ACHN (cell line): Measurements from ENCODE around the gene MVD.
A peak's percentile ranks its signal among the peaks of the same experiment; 100 is the strongest.

ENCODE experiments used
- DNase-seq: peaks from one replicate; pipeline ENCODE4 v3.0.0-alpha.2; 2015
- in situ Hi-C: cut with HindIII; loops from 2 replicates; pipeline ENCODE4 v1.10.0; 2017; ENCODE audit warnings: low sequenced_read_pairs, low pct_ligation_motif_present, low pct_unique_long_range_greater_than_20kb

MVD gene

GRCh38 chr16:88649195-88649923 is 13.5 kb downstream of the MVD start:
- peak; percentile 67 for DNase-seq
- in situ Hi-C loops, result no loop called here

GRCh38 chr16:88647178-88648070 is 15.5 kb downstream of the MVD start:
- no peak for DNase-seq
- in situ Hi-C loops, result no loop called here

- DNase-seq, result no peak
Measured at GRCh38 chr16:88646345-88647034, 16.4 kb downstream of the MVD start.

GRCh38 chr16:88645941-88646340 is 16.9 kb downstream of the MVD start:
- in situ Hi-C loops, result no loop called here
- DNase-seq, result no peak

More at GRCh38 chr16:88646345-88647034, 16.4 kb downstream of the MVD start:
- in situ Hi-C loops, result no loop called here

GRCh38 chr16:88645455-88645854 is 17.4 kb downstream of the MVD start:
- in situ Hi-C loops, result no loop called here
- no peak for DNase-seq

- in situ Hi-C loops, result no loop called here
- no peak for DNase-seq
Measured at GRCh38 chr16:88643644-88643932, 19.3 kb downstream of the MVD start.

- no peak for DNase-seq
- in situ Hi-C loops, result no loop called here
Measured at GRCh38 chr16:88642881-88643643, 19.8 kb downstream of the MVD start.

- in situ Hi-C loops, result no loop called here
- DNase-seq, result no peak
Measured at GRCh38 chr16:88640498-88641247, 22.2 kb downstream of the MVD start.

- in situ Hi-C loops, result no loop called here
- DNase-seq, result no peak
Measured at GRCh38 chr16:88640039-88640495, 22.8 kb downstream of the MVD start.

- DNase-seq, result peak; percentile 24
Measured at GRCh38 chr16:88639231-88640038, 23.5 kb downstream of the MVD start.

GRCh38 chr16:88638323-88639230 is 24.3 kb downstream of the MVD start, which contains the start of gene IL17C:
TSS of gene IL17C (plus strand) at chr16:88638572. CDS start at chr16:88638642, 70 bp downstream.
- DNase-seq, result no peak
- in situ Hi-C loops, result no loop called here

More at GRCh38 chr16:88639231-88640038, 23.5 kb downstream of the MVD start:
- in situ Hi-C loops, result no loop called here

- DNase-seq, result no peak
- in situ Hi-C loops, result no loop called here
Measured at GRCh38 chr16:88636488-88637265, 26.2 kb downstream of the MVD start.

- no peak for DNase-seq
- in situ Hi-C loops, result no loop called here
Measured at GRCh38 chr16:88635671-88636319, 27.1 kb downstream of the MVD start.

- DNase-seq, result peak; percentile 50
- in situ Hi-C loops, result no loop called here
Measured at GRCh38 chr16:88634994-88635670, 27.8 kb downstream of the MVD start.
